HG03066 (cell line): Measurements from ENCODE around the gene PAGE2B.
"Not testable (repeated sequence)": the region's sequence is repeated elsewhere in the genome, so short reads cannot be mapped to it uniquely, and the experiment has no call there.

Experiments
- ATAC-seq: cut with Tn5 transposase; IDR thresholded peaks from one replicate; pipeline ENCODE4 v1.9.1; 2021; ENCODE audit warnings: low read depth; ENCODE audit not compliant: unreplicated experiment

PAGE2B gene

GRCh38 chrX:55074851-55075467 is at the start of gene PAGE2B:
PAGE2B (plus strand) TSS chrX:55075030; CDS start chrX:55076042, 1,012 bp downstream.
- ATAC-seq, result no peak

GRCh38 chrX:55026143-55026542 is 48.7 kb upstream of the PAGE2B start:
- ATAC-seq, result no peak

GRCh38 chrX:55026840-55027239 is 48.0 kb upstream of the PAGE2B start:
- no peak for ATAC-seq

- ATAC-seq, result no peak
Observed at GRCh38 chrX:55028040-55028439, 46.8 kb upstream of the PAGE2B start.

DNA sequence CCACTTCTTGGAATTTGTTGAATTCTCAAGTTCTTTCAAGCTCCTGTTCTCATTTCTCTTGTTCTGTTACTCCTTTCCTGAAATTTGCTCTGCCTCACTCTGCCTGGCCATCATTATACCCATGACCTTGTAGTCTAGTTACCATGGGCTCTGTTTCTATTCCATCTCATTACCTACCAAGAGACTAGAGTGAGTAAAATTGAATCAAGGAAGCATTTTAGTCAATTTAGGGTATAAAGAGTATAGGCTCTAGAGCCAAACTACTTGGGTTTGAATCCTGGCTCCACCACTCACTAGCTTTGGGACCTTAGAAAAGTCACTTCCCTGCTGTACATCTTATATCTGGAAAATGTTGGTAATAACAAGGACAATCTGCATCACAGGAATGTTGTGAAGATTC is 46.2 kb upstream of the PAGE2B start:
- no peak for ATAC-seq

DNA sequence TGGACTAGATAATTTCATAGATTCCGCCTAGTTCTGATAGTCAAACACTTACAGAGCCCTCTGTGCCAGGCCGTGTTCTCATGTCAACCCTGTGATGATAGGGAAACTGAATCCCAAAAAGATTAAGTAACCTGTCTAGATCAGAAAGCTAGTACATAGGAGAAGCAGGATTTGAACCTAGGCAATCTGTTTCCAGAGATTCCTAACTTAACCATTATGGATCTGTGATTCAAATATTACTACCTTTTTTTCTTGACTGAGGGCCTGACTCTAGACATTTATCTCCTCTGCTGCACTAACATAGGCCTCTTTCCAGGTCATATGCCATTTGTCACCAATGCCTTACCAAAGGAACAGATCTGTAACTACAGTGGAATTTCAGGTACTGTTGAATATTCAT is 45.5 kb upstream of the PAGE2B start:
- ATAC-seq, result no peak

DNA sequence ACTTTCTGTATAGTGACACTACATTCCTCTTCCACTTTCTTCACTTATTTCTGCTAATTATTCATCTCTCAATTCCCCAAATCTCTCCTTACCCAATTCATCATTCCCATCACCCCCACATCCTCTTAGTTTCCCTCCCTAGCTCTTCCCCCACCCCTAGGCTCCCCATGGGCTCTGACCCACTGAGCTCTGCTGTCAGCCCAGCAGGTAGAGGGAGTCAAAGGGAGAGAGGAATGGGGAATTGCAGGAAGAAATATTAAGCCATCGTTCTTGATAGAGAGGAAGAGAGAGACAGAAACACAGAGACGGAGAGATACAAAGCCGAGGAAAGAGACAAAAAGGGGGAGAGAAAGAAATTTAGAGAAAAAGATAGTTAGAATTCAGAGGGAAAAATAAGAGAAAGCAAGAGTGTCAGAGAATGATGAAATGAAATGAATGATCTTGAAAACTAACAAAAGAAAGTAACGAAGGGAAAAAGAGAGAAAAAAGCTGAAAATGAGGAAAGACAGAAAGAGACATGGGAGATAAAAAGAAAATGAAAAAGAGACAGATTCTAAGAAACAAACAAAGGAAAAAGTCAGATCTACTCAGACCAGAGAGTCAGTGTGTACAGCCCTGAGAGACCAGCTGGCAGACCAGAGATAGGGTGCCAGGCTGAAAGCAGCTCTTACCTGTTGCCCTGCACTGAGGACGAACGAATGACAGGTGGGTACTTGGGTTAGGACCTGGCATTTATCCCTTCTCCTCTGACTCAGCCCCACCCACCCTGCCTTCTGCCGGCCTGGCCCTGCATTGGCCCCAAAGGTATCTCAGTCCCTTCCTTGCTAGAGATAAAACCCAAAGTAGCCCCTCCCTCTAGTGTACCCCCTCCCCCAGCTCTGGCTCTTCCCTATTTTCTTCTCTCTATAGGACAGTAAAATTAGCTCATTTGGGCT is 44.3 kb upstream of the PAGE2B start, which contains the start of gene ALAS2:
Gene ALAS2, minus strand, starts transcription at position 707 of the 935 bp plus-strand sequence. CDS start 4,977 bp downstream, outside the sequence.
- no peak for ATAC-seq

GRCh38 chrX:55033429-55033828 is 41.4 kb upstream of the PAGE2B start:
- ATAC-seq, result no peak

DNA sequence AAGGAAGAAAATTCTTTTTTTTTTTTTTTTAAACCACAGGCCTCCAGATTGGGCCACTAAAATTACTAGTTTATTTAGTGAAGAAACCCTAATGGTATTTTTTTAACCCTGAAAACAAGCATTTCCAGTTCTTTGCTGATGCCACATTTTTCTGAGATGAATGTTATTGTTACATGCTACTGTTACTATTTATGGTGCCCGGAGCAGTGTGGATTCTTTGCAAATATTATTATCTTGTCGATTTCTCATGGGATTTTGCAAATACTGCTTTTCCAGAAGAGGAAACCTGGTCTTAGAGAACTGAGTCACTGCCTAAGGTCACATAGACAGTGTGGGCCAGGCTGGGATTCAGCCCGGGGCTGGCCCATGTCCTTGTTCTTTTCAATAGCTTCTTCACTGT is 35.4 kb upstream of the PAGE2B start:
- ATAC-seq, result no peak

DNA sequence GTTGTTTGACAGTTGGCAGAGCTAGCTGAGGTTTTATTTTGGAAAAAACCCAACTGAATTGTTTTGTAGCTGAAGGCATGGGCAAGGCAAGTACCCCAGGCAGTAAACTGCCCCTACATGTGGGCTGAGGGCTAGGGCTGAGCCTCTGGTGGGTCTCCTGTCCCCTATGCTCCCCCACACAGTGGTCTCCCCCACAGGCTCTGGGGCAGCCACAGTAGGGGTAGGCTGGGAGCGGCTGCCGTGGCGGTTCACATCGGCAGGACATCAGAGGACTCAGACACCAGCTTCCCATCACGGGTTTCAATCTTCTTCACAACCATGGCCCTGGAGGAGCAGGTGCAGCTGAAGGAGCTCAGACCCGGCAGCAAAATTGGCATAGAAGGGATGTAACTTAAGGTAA is 33.3 kb upstream of the PAGE2B start:
- ATAC-seq, result no peak

DNA sequence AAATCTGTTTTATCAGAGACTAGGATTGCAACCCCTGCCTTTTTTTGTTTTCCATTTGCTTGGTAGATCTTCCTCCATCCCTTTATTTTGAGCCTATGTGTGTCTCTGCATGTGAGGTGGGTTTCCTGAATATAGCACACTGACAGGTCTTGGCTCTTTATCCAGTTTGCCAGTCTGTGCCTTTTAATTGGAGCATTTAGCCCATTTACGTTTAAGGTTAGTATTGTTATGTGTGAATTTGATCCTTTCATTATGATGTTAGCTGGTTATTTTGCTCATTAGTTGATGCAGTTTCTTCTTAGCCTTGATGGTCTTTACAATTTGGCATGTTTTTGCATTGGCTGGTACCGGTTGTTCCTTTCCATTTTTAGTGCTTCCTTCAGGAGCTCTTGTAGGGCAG is 24.2 kb upstream of the PAGE2B start:
- ATAC-seq, result not testable (repeated sequence)

DNA sequence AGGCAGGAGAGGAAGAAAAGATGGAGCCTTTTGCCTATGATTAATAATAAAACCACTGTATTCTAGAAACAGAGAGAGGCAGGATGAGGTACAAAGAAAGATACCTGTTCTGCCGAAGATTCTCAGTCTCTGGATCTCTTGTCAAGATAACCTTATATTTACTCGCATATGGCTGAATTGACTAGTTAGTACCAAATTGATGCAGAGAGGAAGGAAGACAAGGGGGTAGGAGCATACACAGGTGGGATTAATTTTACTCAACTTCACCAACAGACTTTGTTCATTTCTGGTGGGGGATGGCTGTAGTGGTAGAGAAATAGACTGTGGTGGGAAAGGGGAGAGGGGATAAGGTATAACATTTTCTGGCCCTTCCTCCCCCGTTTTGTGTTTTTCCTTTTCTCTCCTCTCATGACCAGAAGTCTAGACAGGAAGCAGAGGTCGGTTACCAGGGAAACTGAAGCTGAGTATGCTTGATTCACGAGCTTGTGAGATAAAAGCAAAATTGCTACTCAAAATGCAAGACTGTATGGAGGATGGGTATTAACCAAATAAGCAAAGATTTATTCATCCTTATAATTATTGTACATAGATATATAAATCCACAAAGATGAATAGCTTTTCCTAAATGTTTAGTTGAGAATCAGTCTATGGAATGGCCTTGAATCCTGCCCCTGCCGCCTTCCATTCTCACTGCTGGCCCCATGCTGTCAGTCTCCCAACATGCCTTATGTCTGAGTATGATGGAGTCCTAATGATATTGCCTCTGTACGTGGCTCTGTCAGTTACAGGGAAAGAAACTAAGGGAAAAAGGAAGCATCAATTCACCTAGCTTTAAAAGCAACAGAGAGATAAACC is 17.8 kb upstream of the PAGE2B start:
- ATAC-seq, result no peak

DNA sequence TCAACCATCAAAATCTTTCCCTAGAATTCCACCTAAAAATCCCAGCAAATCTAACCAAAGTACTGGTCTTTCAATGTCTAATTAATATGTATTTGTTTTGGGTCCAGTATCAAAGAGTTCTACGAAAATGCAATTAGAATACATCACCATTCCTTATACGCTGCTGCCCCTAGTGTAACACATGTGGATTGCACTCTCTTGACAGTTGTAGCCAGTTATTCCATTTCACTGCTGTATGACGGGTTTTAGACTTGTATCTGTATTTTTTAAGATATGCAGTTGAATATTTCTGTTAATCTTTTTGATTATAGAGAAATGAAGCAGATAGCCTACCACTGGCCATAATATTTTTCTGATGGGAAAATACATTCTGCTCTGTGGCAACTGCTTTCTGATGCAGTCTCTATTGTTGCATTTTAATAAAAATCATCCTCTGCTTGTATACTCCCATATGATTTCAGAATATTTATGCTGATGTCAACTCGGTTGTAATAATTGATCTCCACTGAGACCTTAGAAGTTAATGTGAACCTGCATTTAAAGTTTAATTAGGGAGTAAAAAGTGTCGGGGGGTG is 17.1 kb upstream of the PAGE2B start:
- ATAC-seq, result no peak

DNA sequence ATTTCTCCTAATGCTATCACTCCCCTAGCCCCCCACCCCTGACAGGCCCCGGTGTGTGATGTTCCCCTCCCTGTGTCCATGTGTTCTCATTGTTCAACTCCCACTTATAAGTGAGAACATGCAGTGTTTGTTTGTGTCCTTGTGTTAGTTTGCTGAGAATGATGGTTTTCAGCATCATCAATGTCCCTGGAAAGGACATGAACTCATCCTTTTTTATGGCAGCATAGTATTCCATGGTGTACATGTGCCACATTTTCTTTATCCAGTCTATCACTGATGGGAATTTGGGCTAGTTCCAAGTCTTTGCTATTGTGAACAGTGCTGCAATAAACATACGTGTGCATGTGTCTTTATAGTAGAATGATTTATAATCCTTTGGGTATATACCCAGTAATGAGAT is 7.7 kb upstream of the PAGE2B start:
- ATAC-seq, result not testable (repeated sequence)

- no peak for ATAC-seq
Observed at GRCh38 chrX:55072286-55072685, 2.5 kb upstream of the PAGE2B start.

DNA sequence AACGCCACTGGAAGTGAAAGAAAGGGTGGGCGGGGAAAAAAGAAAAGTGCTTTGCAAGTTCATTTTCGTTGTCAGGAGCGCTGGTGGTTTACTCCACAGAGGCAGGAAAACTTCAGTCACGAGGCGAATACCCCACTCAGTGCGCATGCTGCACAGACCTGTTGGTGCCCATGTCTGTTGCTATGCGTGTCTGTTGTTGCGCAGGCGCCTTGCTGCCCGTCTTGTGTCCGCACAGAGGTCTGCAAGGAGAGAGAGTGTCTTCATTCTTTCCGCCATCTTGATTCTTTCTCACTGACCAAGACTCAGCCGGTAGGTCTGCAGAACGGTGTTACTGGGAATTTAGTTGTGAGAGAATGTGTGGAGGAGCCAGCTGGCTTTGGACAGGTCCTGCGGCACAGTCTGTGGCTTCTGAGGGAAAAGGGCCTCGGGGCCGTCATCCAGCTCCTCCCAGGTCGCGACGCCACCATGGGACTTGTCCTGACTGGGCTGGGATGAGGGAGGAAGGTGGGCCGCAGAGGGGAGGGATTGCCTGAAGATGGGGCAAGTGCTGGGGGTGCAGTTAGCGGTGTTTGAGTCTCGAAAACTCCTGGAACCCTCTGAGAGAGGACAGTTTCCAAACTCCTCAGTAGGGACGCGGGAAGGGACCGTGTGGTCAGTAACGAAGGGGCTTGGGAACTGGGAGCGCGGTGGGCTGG is 14.1 kb downstream of the PAGE2B start, which contains the start of gene PAGE2:
Gene PAGE2, plus strand, starts transcription at position 224 of the 695 bp plus-strand sequence. CDS start 1,003 bp downstream, outside the sequence.
- no peak for ATAC-seq

DNA sequence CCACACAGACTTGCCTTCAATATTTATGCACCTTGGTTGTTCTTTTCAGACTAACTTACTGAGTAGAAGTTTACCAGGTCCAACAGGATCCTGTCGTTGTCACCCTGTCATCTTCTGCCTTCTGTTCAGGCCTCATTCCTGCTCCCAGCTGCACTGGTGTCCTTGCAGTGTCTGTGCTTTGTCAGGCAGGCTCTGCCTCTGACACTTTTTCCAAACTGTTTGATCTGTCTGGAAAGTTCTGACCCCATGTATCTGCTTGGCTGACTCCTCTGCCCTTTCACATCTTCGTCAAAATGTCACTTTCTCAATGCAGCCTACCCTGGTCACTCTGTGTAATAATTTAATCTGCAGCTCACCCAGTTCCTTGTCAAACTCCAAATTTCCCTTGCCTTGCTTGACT is 23.9 kb downstream of the PAGE2B start:
- no peak for ATAC-seq

DNA sequence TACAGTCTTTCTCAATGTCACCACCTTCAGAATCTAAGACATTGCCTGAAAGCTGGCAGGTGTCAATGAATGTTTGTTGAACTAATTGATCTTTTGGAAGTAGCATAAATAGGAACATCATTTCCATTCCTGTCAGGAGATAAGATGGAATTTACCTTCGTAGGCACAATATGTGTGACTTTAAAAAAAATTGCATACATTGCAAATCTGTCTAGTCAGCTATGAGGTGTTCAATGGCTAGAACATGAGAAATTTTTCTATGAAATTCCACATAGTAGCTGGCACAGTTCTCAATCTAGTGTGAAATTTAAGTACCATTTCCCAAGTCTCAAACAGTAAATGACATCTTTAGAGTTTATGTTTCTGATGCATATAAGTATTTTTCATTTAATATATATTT is 24.3 kb downstream of the PAGE2B start:
- no peak for ATAC-seq

- ATAC-seq, result no peak
Observed at GRCh38 chrX:55102754-55103153, 27.9 kb downstream of the PAGE2B start.

GRCh38 chrX:55107262-55107661 is 32.4 kb downstream of the PAGE2B start:
- no peak for ATAC-seq
